Measurements from ENCODE around the gene KIF26B. TPM values are rescaled to one million over a fixed set of nuclear protein-coding genes. Genes with fewer than 3 reads are reported as not detected.

Gene KIF26B
- polyA plus RNA-seq, 5 donors = 3.5 to 8.5 (median 5.1) TPM

- no peak for DNase-seq
Measured at GRCh38 chr1:245561665-245562234, 407.0 kb downstream of the KIF26B start.

GRCh38 chr1:245566134-245566533 lies 411.3 kb downstream of the KIF26B start:
- no peak for DNase-seq

- peak; percentile 39 to 42 for DNase-seq
Measured at GRCh38 chr1:245566952-245567351, 412.2 kb downstream of the KIF26B start.

GRCh38 chr1:245571815-245572294 lies 417.1 kb downstream of the KIF26B start:
- DNase-seq = no peak

- no peak for DNase-seq
Measured at GRCh38 chr1:245572709-245573108, 417.9 kb downstream of the KIF26B start.

GRCh38 chr1:245575710-245576109 lies 420.9 kb downstream of the KIF26B start:
- no peak for DNase-seq

- no peak for DNase-seq
Measured at GRCh38 chr1:245576323-245576722, 421.5 kb downstream of the KIF26B start.

GRCh38 chr1:245577191-245578157 lies 422.7 kb downstream of the KIF26B start:
- DNase-seq = no peak

GRCh38 chr1:245578308-245578707 lies 423.5 kb downstream of the KIF26B start:
- DNase-seq = no peak

- DNase-seq = no peak
Measured at GRCh38 chr1:245578771-245579170, 424.0 kb downstream of the KIF26B start.

- no peak for DNase-seq
Measured at GRCh38 chr1:245579881-245580280, 425.1 kb downstream of the KIF26B start.

GRCh38 chr1:245580651-245581050 lies 425.9 kb downstream of the KIF26B start:
- no peak for DNase-seq

GRCh38 chr1:245582026-245582425 lies 427.2 kb downstream of the KIF26B start:
- no peak for DNase-seq

GRCh38 chr1:245583081-245583480 lies 428.3 kb downstream of the KIF26B start:
- no peak for DNase-seq

GRCh38 chr1:245583575-245584330 lies 429.0 kb downstream of the KIF26B start:
- no peak for DNase-seq

GRCh38 chr1:245585252-245585959 lies 430.6 kb downstream of the KIF26B start:
- DNase-seq = no peak

GRCh38 chr1:245587435-245588115 lies 432.8 kb downstream of the KIF26B start:
- DNase-seq = no peak

- DNase-seq = no peak
Measured at GRCh38 chr1:245588116-245588639, 433.4 kb downstream of the KIF26B start.

- DNase-seq = no peak
Measured at GRCh38 chr1:245589316-245589715, 434.5 kb downstream of the KIF26B start.

- DNase-seq = no peak
Measured at GRCh38 chr1:245589906-245590305, 435.1 kb downstream of the KIF26B start.

- DNase-seq = no peak
Measured at GRCh38 chr1:245590726-245591125, 435.9 kb downstream of the KIF26B start.
